ENCODE data around the gene QRICH2.

Gene QRICH2, protein sequence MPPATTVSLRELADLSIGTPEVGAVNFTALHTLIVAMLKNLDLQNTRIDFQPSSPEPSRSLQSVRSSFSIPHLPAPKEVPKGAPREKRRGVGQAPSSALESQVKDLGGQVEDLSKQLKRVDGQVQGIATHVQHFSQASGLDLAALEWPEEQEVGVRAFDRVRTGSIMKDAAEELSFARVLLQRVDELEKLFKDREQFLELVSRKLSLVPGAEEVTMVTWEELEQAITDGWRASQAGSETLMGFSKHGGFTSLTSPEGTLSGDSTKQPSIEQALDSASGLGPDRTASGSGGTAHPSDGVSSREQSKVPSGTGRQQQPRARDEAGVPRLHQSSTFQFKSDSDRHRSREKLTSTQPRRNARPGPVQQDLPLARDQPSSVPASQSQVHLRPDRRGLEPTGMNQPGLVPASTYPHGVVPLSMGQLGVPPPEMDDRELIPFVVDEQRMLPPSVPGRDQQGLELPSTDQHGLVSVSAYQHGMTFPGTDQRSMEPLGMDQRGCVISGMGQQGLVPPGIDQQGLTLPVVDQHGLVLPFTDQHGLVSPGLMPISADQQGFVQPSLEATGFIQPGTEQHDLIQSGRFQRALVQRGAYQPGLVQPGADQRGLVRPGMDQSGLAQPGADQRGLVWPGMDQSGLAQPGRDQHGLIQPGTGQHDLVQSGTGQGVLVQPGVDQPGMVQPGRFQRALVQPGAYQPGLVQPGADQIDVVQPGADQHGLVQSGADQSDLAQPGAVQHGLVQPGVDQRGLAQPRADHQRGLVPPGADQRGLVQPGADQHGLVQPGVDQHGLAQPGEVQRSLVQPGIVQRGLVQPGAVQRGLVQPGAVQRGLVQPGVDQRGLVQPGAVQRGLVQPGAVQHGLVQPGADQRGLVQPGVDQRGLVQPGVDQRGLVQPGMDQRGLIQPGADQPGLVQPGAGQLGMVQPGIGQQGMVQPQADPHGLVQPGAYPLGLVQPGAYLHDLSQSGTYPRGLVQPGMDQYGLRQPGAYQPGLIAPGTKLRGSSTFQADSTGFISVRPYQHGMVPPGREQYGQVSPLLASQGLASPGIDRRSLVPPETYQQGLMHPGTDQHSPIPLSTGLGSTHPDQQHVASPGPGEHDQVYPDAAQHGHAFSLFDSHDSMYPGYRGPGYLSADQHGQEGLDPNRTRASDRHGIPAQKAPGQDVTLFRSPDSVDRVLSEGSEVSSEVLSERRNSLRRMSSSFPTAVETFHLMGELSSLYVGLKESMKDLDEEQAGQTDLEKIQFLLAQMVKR (N-terminal part only)

DNA sequence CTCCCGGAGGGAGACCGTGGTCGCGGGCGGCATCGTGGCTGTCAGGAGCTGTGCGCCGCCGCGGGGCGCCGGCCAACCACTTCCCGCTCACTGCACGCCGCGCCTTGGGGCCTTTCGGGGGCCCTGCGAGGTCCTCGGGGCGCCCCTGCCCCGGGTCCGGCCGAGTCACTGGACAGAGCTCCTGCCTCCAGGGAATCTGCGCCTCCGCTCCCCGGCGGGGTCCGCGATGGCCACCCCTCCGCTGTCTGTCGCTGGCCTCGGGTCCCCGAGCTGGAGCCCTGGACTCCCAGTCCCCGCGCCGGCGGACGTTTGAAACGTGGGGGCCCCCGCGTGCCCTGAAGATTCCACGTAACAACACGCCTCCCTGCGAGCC is at the start of gene QRICH2:
Gene QRICH2, minus strand, starts transcription at position 311 of the 373 bp plus-strand sequence. Its CDS starts 278 bp downstream, at position 33.
- H4K20me1 ChIP-seq (ENCODE audit: insufficient read depth, low read length), result no peaks in the 10 kb centered on the region
- H3K36me3 ChIP-seq (ENCODE audit: insufficient read depth, low read length), result peaks cover 41% of the 10 kb centered on the region
- no peak for TF ChIP-seq EZH2 (IDR thresholded peaks at IDR 0.05; ENCODE audit: borderline replicate concordance, low read depth, low read length, severe bottlenecking)
- TF ChIP-seq, protein P1, sequence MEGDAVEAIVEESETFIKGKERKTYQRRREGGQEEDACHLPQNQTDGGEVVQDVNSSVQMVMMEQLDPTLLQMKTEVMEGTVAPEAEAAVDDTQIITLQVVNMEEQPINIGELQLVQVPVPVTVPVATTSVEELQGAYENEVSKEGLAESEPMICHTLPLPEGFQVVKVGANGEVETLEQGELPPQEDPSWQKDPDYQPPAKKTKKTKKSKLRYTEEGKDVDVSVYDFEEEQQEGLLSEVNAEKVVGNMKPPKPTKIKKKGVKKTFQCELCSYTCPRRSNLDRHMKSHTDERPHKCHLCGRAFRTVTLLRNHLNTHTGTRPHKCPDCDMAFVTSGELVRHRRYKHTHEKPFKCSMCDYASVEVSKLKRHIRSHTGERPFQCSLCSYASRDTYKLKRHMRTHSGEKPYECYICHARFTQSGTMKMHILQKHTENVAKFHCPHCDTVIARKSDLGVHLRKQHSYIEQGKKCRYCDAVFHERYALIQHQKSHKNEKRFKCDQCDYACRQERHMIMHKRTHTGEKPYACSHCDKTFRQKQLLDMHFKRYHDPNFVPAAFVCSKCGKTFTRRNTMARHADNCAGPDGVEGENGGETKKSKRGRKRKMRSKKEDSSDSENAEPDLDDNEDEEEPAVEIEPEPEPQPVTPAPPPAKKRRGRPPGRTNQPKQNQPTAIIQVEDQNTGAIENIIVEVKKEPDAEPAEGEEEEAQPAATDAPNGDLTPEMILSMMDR (IDR thresholded peaks at IDR 0.05; ENCODE audit: borderline replicate concordance, extremely low read depth, low read length, poor library complexity, severe bottlenecking), result no peak
- H3K27me3 ChIP-seq (ENCODE audit: insufficient read depth, low read length, poor library complexity), result no peaks in the 10 kb centered on the region
- H3K4me2 ChIP-seq (ENCODE audit: insufficient read depth, low read length), result no peak within 1 kb of the TSS
- ATAC-seq (ENCODE audit: insufficient read depth, low read depth), result no peak
- no peaks in the 10 kb centered on the region for H3K79me2 ChIP-seq (ENCODE audit: insufficient read depth, low read length)
- H3K4me3 ChIP-seq (ENCODE audit: low read depth in 1 of 2, low read length in 2 of 2), result no peak within 1 kb of the TSS
- DNase-seq, result no peak
- H2AFZ ChIP-seq (ENCODE audit: low read depth, low read length), result no peak within 1 kb of the TSS
- no peaks in the 10 kb centered on the region for H3K4me1 ChIP-seq (ENCODE audit: insufficient read depth, low read length)
- no peaks in the 10 kb centered on the region for H3K9me3 ChIP-seq (ENCODE audit: insufficient read depth, low read length, severe bottlenecking)
- H3K27ac ChIP-seq (ENCODE audit: low read length), result no peak within 1 kb of the TSS
- H3K9ac ChIP-seq (ENCODE audit: low read depth, low read length), result no peak within 1 kb of the TSS

DNA sequence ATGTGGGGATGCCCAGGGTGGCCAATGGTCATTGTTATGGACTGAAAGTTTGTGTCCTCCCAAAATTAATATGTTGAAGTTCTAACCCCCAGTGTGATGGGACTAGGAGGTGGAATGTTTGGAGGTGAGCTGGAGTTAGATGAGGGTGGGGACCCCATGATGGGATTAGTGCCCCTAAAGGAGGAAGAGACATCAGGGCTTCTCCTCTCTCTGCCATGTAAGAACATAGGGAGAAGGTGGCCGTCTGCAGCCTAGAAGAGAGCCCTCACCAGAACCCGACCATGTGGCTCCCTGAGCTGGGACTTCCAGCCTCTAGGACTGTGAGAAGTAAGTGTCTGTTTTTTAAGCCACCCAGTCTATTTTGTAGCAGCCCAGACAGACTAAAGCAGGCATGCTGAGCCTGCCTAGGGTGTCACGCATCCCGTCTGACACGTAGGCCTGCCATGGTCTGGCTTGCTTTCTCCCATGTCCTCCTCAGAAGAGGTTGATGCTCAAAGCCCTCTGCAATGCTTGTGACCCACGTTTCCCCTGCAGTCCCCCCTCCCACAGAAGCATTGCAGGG is 49.6 kb upstream of the QRICH2 start:
- Histone ChIP-seq H3K9me3 (ENCODE audit: insufficient read depth, low read length, severe bottlenecking) (no peaks in the 10 kb centered on the region), H3K27me3 (ENCODE audit: insufficient read depth, low read length, poor library complexity) (no peaks in the 10 kb centered on the region), H3K27ac (ENCODE audit: low read length) (no peak overlapping the region), H3K4me1 (ENCODE audit: insufficient read depth, low read length) (peaks cover 15% of the 10 kb centered on the region), H3K36me3 (ENCODE audit: insufficient read depth, low read length) (no peaks in the 10 kb centered on the region; the same call in 1 of the 2 replicates), H3K79me2 (ENCODE audit: insufficient read depth, low read length) (peaks cover 6% of the 10 kb centered on the region), H3K4me3 (ENCODE audit: low read depth in 1 of 2, low read length in 2 of 2) (no peak overlapping the region), H3K9ac (ENCODE audit: low read depth, low read length) (no peak overlapping the region), H2AFZ (ENCODE audit: low read depth, low read length) (no peak overlapping the region), H4K20me1 (ENCODE audit: insufficient read depth, low read length) (no peaks in the 10 kb centered on the region; the same call in 1 of the 2 replicates), H3K4me2 (ENCODE audit: insufficient read depth, low read length) (no peak overlapping the region)
- no peak for DNase-seq
- TF ChIP-seq, protein P1 (IDR thresholded peaks at IDR 0.05; ENCODE audit: borderline replicate concordance, extremely low read depth, low read length, poor library complexity, severe bottlenecking), result no peak
- no peak for TF ChIP-seq EZH2 (IDR thresholded peaks at IDR 0.05; ENCODE audit: borderline replicate concordance, low read depth, low read length, severe bottlenecking)
- no peak for ATAC-seq (ENCODE audit: insufficient read depth, low read depth)

DNA sequence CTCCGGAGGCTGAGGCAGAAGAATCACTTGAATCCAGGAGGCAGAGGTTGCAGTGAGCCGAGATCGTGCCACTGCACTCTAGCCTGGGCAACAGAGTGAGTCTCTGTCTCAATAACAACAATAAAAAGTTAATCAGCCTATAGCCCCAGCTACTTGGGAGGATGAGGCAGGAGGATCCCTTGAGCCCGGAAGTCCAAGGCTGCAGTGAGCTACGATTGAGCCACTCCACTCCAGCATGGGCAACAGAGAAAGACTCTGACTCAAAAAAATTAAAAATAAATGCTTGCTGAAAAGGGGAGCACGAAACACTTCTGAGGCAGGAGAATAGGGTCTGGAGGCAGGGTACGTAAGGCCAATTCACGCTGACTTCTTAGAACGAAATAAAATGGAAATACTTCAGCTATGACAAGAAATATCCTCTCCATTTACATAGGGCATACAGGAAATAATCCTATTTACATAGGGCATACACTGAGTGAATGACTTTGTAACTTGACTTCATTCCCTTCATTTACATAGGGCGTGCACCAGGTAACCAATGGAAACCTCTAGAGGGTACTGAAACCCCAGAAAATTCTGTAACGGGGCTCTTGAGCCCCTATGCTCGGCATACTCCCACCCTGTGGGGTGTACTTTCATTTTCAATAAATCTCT is 48.9 kb upstream of the QRICH2 start:
- ATAC-seq (ENCODE audit: insufficient read depth, low read depth) (no peak), DNase-seq (no peak)
- Histone ChIP-seq H3K4me2 (ENCODE audit: insufficient read depth, low read length) (no peak overlapping the region), H3K79me2 (ENCODE audit: insufficient read depth, low read length) (peaks cover 12% of the 10 kb centered on the region), H2AFZ (ENCODE audit: low read depth, low read length) (no peak overlapping the region), H3K4me3 (ENCODE audit: low read depth in 1 of 2, low read length in 2 of 2) (no peak overlapping the region), H3K4me1 (ENCODE audit: insufficient read depth, low read length) (peaks cover 22% of the 10 kb centered on the region), H3K9me3 (ENCODE audit: insufficient read depth, low read length, severe bottlenecking) (no peaks in the 10 kb centered on the region), H3K36me3 (ENCODE audit: insufficient read depth, low read length) (no peaks in the 10 kb centered on the region; the same call in 1 of the 2 replicates), H3K27ac (ENCODE audit: low read length) (no peak overlapping the region), H3K9ac (ENCODE audit: low read depth, low read length) (no peak overlapping the region), H3K27me3 (ENCODE audit: insufficient read depth, low read length, poor library complexity) (no peaks in the 10 kb centered on the region), H4K20me1 (ENCODE audit: insufficient read depth, low read length) (no peaks in the 10 kb centered on the region; the same call in 1 of the 2 replicates)
- TF ChIP-seq EZH2 (IDR thresholded peaks at IDR 0.05; ENCODE audit: borderline replicate concordance, low read depth, low read length, severe bottlenecking), result no peak
- TF ChIP-seq, protein P1 (IDR thresholded peaks at IDR 0.05; ENCODE audit: borderline replicate concordance, extremely low read depth, low read length, poor library complexity, severe bottlenecking), result no peak
